Calu3 (cell line): ENCODE measurements around the gene USP10. TPM values are rescaled to one million over a fixed set of nuclear protein-coding genes. Genes with fewer than 3 reads are reported as not detected.

Experiments
- BruUV-seq: library from RNA; stranded (reverse); fragments of 400-500 nt; replicated peaks from 2 replicates; lab custom pipeline; 2021; lab: Mats Ljungman, UMichigan
- CTCF ChIA-PET: fragments of 300-600 bp; sonication (Branson Sonifier 250); formaldehyde crosslinking; loops from one replicate; lab custom pipeline; 2022; ENCODE audit warnings: antibody characterized with exemption; lab: Charles Lee
- DNase-seq: peaks from one replicate; pipeline ENCODE4 v3.0.0; 2022
- H3K27ac Mint-ChIP-seq: one replicate; pipeline ENCODE4 v1.8.0; 2022; ENCODE audit warnings: mixed read lengths; ENCODE audit not compliant: unreplicated experiment
- H3K27me3 Mint-ChIP-seq: one replicate; pipeline ENCODE4 v1.8.0; 2022; ENCODE audit warnings: mixed read lengths; ENCODE audit not compliant: unreplicated experiment
- H3K36me3 Mint-ChIP-seq: one replicate; pipeline ENCODE4 v1.8.0; 2022; ENCODE audit warnings: mild to moderate bottlenecking, moderate library complexity, mixed read lengths; ENCODE audit not compliant: insufficient read depth, unreplicated experiment
- H3K4me1 Mint-ChIP-seq: one replicate; pipeline ENCODE4 v1.8.0; 2022; ENCODE audit warnings: mild to moderate bottlenecking, low read depth, mixed read lengths; ENCODE audit not compliant: unreplicated experiment
- H3K4me3 Mint-ChIP-seq: one replicate; pipeline ENCODE4 v1.8.0; 2022; ENCODE audit warnings: mild to moderate bottlenecking, low read depth, moderate library complexity, mixed read lengths; ENCODE audit not compliant: unreplicated experiment
- H3K9me3 Mint-ChIP-seq: one replicate; pipeline ENCODE4 v1.8.0; 2022; ENCODE audit warnings: low read depth, mixed read lengths; ENCODE audit not compliant: unreplicated experiment
- intact Hi-C: fragments of 100-400 bp; cut with micrococcal nuclease; formaldehyde crosslinking; loops from one replicate; pipeline ENCODE4 v1.10.0; 2022; ENCODE audit not compliant: unreplicated experiment
- total RNA-seq: library from RNA; stranded (reverse); gene quantifications from 2 replicates; pipeline ENCODE4 v1.2.3, GENCODE V29; 2022
- TF ChIP-seq, protein P1 (sequence below): fragments of 200-600 bp; IDR thresholded peaks from one replicate; pipeline ENCODE4 v1.8.0; 2022; ENCODE audit warnings: antibody characterized with exemption; ENCODE audit not compliant: unreplicated experiment

Gene USP10
- total RNA-seq, 1 experiment from 2014 or later: 141 TPM

DNA sequence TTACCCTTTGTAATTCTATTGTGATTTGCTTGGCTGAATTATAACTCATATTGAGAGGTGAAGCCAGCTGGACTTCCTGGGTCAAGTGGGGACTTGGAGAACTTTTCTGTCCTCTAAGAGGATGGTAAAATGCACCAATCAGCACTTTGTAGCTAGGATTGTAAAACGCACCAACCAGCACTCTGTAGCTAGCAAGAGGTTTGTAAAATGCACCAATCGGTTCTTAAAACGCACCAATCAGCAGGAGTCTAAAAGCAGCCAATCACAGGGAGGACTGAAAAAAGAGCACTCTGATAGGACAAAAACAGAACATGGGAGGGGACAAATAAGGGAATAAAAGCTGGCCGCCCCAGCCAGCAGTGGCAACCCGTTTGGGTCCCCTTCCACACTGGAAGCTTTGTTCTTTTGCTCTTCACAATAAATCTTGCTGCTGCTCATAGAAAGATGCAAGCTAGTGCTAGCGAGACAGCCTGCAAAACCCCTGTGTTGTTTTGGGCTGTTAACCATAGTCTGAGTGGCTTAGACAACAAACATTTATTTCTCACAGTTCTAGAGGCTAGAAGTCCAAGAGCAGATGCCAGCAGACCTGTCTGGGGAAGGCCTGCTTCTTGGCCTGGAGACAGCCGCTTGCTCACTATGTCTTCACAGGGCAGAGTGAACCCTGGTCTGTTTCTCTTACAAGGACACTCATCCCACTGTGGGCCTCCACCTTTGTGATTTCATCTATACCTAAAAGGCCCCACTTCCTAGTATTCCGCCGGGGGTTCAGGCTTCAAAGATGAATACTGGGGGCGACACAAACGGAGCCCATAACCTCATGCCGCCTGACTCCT lies 81.0 kb downstream of the USP10 start:
- intact Hi-C loops: no loop called here
- Mint-ChIP-seq H3K27ac (no peak overlapping the region), H3K4me3 (no peak overlapping the region), H3K27me3 (no peaks in the 10 kb centered on the region), H3K36me3 (peaks cover 52% of the 10 kb centered on the region), H3K4me1 (peaks cover 12% of the 10 kb centered on the region), H3K9me3 (no peaks in the 10 kb centered on the region)
- TF ChIP-seq, protein P1, sequence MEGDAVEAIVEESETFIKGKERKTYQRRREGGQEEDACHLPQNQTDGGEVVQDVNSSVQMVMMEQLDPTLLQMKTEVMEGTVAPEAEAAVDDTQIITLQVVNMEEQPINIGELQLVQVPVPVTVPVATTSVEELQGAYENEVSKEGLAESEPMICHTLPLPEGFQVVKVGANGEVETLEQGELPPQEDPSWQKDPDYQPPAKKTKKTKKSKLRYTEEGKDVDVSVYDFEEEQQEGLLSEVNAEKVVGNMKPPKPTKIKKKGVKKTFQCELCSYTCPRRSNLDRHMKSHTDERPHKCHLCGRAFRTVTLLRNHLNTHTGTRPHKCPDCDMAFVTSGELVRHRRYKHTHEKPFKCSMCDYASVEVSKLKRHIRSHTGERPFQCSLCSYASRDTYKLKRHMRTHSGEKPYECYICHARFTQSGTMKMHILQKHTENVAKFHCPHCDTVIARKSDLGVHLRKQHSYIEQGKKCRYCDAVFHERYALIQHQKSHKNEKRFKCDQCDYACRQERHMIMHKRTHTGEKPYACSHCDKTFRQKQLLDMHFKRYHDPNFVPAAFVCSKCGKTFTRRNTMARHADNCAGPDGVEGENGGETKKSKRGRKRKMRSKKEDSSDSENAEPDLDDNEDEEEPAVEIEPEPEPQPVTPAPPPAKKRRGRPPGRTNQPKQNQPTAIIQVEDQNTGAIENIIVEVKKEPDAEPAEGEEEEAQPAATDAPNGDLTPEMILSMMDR: no peak
- CTCF ChIA-PET: no interaction called here
- no peak for DNase-seq
- no TSS peak for BruUV-seq

DNA sequence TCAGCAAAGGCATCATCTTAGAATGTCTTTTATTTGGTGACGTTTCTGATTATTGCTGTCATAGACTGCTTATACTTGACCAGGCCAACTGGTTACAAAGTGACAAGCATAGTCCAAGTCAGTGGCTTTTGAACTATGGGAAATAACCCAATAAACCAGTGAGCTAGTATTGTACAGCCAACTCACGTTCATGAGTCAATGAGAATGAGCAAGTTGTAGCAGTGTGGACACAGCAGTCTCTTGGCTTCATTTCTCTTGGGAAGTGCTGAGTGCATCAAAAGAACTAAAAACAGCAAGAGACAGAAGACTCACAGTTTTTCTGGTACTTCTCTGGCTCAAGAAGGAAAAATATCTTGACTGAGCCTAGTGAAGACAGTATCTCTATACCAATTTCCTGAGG lies 83.0 kb downstream of the USP10 start:
- TF ChIP-seq, protein P1: no peak
- intact Hi-C loops: no loop called here
- Mint-ChIP-seq H3K27ac (no peak overlapping the region), H3K27me3 (no peaks in the 10 kb centered on the region), H3K9me3 (no peaks in the 10 kb centered on the region), H3K4me1 (peaks cover 21% of the 10 kb centered on the region), H3K36me3 (peaks cover 46% of the 10 kb centered on the region), H3K4me3 (no peak overlapping the region)
- no peak for DNase-seq
- CTCF ChIA-PET: no interaction called here
- BruUV-seq: no TSS peak

DNA sequence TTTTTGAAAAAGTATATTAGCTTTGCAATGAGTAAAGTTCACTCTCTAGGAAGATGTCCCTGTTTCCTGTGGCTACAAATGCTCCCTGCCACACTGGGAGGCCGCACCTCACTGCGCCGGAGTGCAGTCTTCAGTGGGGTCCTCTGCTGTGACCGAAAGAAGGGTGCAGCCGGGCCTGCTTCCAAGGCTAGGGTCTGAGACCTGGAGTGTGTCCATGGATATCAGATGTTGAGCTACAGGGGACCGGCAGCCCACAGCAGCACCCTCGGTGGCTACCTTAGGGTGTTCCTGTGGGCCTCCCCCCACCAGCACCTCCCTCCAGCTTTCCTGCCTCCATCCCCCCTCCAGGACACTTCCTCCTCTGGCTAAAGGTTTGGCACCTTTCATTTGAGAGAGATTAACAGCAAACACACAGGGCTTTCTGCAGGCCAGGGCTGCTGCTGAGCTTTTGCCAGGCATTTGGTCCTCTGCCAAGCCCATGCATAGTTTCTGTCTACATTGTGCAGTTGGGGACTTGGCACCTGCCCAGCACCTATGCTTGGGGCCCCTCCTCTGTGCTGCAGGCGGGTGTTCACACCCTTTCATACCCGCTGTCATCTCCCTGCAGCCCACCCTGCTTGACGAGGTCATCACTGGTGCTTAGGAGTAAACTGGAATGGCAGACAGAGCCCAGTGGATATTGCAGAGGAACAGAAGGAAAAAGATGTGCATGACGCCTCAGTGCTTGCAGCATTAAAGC lies 86.2 kb downstream of the USP10 start:
- Mint-ChIP-seq H3K27ac (peak overlapping the region; percentile 48), H3K9me3 (no peaks in the 10 kb centered on the region), H3K4me1 (peaks cover 21% of the 10 kb centered on the region), H3K27me3 (no peaks in the 10 kb centered on the region), H3K4me3 (peak overlapping the region; percentile 25), H3K36me3 (peaks cover 25% of the 10 kb centered on the region)
- TF ChIP-seq, protein P1: no peak
- peak; percentile 91 for DNase-seq
- intact Hi-C loops: no loop called here
- CTCF ChIA-PET: interaction anchor here (0.8 to 2.1 kb wide), 5 partner anchors 32 to 192 kb away, joined by 3 to 5 read pairs (median 3); no protein-coding TSS in a partner anchor
- no TSS peak for BruUV-seq

DNA sequence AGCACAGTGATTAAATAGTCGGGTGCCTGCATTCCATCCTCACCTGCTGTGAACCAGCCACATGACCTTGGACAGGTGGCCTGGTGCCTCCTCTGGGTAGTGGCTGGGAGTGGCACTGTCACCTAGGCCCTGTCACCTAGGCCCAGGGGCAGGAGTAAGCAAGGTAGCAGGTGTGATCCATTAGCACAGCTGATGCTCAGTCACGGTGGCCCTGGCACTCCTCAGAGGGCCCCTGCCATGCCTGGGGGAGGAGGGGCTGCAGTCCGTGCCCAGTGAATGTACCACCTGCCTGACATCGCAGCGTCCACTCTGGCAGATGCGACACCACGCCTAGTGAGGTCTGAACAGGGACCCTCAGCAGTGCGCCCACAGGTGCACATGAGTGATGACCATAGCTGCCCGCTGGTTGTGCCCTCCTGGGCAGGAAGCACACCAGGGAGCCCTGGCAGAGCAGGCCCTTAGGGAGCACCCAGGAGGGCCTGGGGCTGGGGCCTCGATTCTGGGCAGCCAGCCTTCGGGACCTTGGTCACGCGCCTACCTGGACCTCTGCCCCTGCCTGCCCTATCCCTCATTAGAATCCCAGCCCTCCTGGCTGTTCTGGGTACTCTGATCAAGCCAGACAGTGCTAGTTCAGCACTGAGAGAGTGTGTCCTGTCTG lies 86.9 kb downstream of the USP10 start:
- H3K27ac Mint-ChIP-seq: no peak overlapping the region
- no peaks in the 10 kb centered on the region for H3K27me3 Mint-ChIP-seq
- DNase-seq: peak; percentile 48
- intact Hi-C loops: no loop called here
- peaks cover 18% of the 10 kb centered on the region for H3K36me3 Mint-ChIP-seq
- no peaks in the 10 kb centered on the region for H3K9me3 Mint-ChIP-seq
- TF ChIP-seq, protein P1: no peak
- peaks cover 21% of the 10 kb centered on the region for H3K4me1 Mint-ChIP-seq
- CTCF ChIA-PET: interaction anchor here (1.0 to 2.1 kb wide), 3 partner anchors 32 to 191 kb away, joined by 3 to 5 read pairs (median 4); no protein-coding TSS in a partner anchor
- no TSS peak for BruUV-seq
- H3K4me3 Mint-ChIP-seq: peak overlapping the region; percentile 25
